NCI-H774 (cell line): ENCODE results near the gene AKR1E2.

Experiments used
- DNase-seq: peaks from one replicate; lab custom pipeline; 2025; lab: John Stamatoyannopoulos, UW

The AKR1E2 gene

GRCh38 chr10:4825868-4826791, at the start of gene AKR1E2:
AKR1E2 (plus strand) TSS chr10:4826207; CDS start chr10:4826325, 118 bp downstream.
- peak; percentile 24 for DNase-seq

- no peak for DNase-seq
Observed at GRCh38 chr10:4776234-4776638, 49.8 kb upstream of the AKR1E2 start.

- no peak for DNase-seq
Observed at GRCh38 chr10:4778761-4779160, 47.2 kb upstream of the AKR1E2 start.

- DNase-seq: no peak
Observed at GRCh38 chr10:4780091-4780490, 45.9 kb upstream of the AKR1E2 start.

GRCh38 chr10:4780782-4781181, 45.2 kb upstream of the AKR1E2 start:
- DNase-seq: no peak

- DNase-seq: no peak
Observed at GRCh38 chr10:4781955-4782354, 44.1 kb upstream of the AKR1E2 start.

GRCh38 chr10:4784667-4785333, 41.2 kb upstream of the AKR1E2 start:
- DNase-seq: no peak

- DNase-seq: no peak
Observed at GRCh38 chr10:4786043-4786839, 39.8 kb upstream of the AKR1E2 start.

GRCh38 chr10:4790045-4790444, 36.0 kb upstream of the AKR1E2 start:
- no peak for DNase-seq

GRCh38 chr10:4790922-4791321, 35.1 kb upstream of the AKR1E2 start:
- no peak for DNase-seq

GRCh38 chr10:4792381-4792780, 33.6 kb upstream of the AKR1E2 start:
- DNase-seq: no peak

- DNase-seq: no peak
Observed at GRCh38 chr10:4801405-4801804, 24.6 kb upstream of the AKR1E2 start.

- DNase-seq: no peak
Observed at GRCh38 chr10:4802711-4803487, 23.1 kb upstream of the AKR1E2 start.

- no peak for DNase-seq
Observed at GRCh38 chr10:4803822-4804221, 22.2 kb upstream of the AKR1E2 start.

GRCh38 chr10:4804465-4804864, 21.5 kb upstream of the AKR1E2 start:
- DNase-seq: no peak

- no peak for DNase-seq
Observed at GRCh38 chr10:4806534-4806933, 19.5 kb upstream of the AKR1E2 start.

- no peak for DNase-seq
Observed at GRCh38 chr10:4807761-4808507, 18.1 kb upstream of the AKR1E2 start.

- no peak for DNase-seq
Observed at GRCh38 chr10:4809156-4809555, 16.9 kb upstream of the AKR1E2 start.

- DNase-seq: no peak
Observed at GRCh38 chr10:4810092-4810491, 15.9 kb upstream of the AKR1E2 start.

GRCh38 chr10:4812046-4812445, 14.0 kb upstream of the AKR1E2 start:
- no peak for DNase-seq

- DNase-seq: no peak
Observed at GRCh38 chr10:4813023-4813422, 13.0 kb upstream of the AKR1E2 start.
